Choroid plexus epithelial cell (primary cell): ENCODE data around the gene HTT.

ENCODE experiments used
- DNase-seq: peaks from one replicate; pipeline ENCODE4 v3.0.0-alpha.2; 2010; ENCODE audit warnings: low read depth
- H3K4me3 ChIP-seq: 2 replicates; pipeline ENCODE4 v1.5.1; 2011; ENCODE audit warnings: low read depth, mild to moderate bottlenecking, control low read depth, low read length, moderate library complexity
- TF ChIP-seq, protein P1 (sequence below): conservative IDR thresholded peaks from 2 replicates; pipeline ENCODE4 v1.5.1; 2011; ENCODE audit warnings: low read depth, mild to moderate bottlenecking, control low read depth, inconsistent platforms, low read length, moderate library complexity

Gene HTT

DNA sequence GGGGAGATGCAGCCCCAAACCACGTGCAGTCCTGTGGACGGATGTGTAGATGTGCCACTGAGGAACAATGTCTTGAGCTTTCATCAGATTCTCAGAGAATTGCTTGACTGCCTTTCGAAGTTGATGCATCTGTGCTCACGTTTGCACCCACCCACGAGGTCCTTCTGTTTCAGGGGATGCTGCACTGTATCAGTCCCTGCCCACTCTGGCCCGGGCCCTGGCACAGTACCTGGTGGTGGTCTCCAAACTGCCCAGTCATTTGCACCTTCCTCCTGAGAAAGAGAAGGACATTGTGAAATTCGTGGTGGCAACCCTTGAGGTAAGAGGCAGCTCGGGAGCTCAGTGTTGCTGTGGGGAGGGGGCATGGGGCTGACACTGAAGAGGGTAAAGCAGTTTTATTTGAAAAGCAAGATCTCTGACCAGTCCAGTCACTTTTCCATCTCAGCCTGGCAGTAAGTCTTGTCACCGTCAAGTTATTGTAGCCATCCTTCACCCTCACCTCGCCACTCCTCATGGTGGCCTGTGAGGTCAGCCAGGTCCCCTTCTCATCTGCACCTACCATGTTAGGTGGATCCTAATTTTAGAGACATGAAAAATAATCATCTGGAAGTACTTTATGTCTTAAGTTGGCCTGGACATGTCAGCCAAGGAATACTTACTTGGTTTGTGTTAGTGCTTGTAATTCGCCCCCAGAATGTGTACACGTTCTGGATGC, 138.1 kb downstream of the HTT start:
- TF ChIP-seq, protein P1, sequence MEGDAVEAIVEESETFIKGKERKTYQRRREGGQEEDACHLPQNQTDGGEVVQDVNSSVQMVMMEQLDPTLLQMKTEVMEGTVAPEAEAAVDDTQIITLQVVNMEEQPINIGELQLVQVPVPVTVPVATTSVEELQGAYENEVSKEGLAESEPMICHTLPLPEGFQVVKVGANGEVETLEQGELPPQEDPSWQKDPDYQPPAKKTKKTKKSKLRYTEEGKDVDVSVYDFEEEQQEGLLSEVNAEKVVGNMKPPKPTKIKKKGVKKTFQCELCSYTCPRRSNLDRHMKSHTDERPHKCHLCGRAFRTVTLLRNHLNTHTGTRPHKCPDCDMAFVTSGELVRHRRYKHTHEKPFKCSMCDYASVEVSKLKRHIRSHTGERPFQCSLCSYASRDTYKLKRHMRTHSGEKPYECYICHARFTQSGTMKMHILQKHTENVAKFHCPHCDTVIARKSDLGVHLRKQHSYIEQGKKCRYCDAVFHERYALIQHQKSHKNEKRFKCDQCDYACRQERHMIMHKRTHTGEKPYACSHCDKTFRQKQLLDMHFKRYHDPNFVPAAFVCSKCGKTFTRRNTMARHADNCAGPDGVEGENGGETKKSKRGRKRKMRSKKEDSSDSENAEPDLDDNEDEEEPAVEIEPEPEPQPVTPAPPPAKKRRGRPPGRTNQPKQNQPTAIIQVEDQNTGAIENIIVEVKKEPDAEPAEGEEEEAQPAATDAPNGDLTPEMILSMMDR: no peak
- DNase-seq: no peak
- no peak overlapping the region for H3K4me3 ChIP-seq

DNA sequence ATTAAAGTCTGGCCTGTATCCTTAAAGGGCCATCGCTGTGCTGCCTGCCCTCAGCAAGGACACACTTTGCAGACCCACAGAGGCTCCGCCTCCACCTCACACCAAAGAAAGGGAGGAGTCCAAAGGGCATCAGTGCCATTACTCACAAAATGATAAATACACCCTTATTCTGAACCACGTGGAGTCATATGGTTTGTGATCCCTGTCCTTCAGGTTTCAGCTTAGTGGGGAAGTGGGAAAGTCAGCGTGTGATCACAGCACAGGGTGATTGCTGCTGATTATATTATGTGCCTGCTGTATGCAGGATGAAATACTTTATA, 138.6 kb downstream of the HTT start:
- DNase-seq: no peak
- TF ChIP-seq, protein P1: no peak
- no peak overlapping the region for H3K4me3 ChIP-seq

DNA sequence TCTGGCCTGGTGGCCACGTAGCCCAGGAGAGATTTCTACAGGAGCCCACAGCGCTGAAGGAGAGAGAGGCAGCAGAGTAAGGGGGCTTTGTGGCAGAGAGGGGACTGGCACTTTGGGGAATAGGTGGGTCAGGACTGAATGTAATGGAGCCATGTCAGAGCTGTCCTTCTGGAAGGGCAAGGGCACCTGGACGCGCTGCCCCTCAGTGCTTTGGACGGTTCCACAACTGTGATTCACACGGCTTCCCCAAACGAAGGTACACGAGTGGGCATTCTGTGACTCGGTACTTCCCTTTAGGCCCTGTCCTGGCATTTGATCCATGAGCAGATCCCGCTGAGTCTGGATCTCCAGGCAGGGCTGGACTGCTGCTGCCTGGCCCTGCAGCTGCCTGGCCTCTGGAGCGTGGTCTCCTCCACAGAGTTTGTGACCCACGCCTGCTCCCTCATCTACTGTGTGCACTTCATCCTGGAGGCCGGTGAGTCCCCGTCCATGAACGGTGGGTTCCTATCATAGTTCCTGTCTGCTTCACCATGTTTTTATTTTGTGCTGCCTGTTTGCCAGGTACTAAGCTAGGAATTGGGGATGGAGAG, 139.3 kb downstream of the HTT start:
- DNase-seq: no peak
- TF ChIP-seq, protein P1: no peak
- no peak overlapping the region for H3K4me3 ChIP-seq

DNA sequence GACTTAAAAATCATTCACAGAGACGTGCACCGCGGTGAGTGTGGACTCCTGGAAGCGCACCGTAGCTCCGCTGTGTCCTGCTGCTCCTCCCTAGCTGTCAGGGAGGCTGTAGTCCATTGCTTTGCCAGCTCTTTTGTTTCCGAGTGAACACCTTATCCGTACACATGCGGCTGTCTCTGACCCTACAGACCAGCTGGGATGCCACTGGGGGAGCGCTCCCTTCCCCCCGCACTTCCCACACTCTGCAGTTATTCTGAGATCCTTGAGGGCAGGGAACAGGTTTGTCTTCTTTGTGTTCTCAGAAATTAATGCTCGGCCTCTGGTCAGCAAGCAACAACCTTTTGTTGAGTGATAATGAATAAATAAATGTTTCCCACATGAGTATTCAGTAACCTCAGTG, 140.8 kb downstream of the HTT start:
- H3K4me3 ChIP-seq: no peak overlapping the region
- DNase-seq: no peak
- TF ChIP-seq, protein P1: no peak

DNA sequence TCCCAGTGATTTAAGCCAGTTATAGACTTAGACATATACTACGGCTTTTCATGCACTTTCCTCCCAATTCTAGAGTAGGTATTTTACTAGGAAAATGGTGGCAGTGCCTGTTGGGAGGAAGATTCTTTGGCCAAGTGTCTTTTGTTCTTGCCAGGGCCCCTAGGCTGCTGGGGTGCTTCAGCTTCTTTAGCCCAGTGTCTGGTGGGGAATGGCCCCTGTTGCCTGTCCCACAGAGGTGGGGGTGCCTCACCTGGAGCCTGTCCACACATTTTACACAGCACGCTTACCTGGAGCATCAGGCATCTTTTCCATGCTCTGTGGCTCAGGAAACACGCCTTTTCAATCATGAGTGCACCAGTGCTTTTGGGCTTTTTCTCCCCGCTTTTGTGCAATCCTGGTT, 141.3 kb downstream of the HTT start:
- no peak overlapping the region for H3K4me3 ChIP-seq
- DNase-seq: no peak
- TF ChIP-seq, protein P1: no peak

DNA sequence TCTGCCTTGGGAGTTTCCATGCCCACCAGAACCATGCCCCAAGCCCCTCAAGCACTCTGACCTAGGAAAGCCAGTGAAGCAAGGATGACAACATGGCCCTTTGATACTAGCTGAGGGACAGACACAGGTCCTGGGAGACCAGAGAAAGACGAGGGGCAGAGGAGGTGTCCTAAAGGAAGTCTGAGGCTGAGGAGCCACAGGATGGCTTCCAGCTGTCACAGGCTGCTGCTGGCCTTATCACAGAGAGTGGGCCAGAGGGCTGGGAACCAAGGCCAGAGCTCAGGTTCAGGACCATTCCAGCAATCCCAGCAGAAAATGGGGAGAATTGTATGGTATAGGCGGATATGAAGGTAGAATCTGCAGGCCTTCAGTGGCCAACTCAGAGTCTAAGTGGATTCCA, 142.8 kb downstream of the HTT start:
- no peak for DNase-seq
- H3K4me3 ChIP-seq: no peak overlapping the region
- TF ChIP-seq, protein P1: no peak

DNA sequence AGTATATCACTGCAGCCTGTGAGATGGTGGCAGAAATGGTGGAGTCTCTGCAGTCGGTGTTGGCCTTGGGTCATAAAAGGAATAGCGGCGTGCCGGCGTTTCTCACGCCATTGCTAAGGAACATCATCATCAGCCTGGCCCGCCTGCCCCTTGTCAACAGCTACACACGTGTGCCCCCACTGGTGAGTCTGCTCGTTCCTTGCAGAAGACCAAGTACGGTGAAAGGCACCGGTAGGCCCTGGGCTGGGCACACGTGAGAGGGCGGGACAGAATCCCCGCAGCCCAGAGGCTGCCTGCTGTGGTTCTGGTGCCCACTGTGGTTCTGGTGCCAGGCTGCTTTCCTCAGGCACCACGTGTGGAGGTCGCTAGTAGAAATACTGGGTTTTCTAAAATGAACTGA, 143.3 kb downstream of the HTT start:
- no peak for DNase-seq
- TF ChIP-seq, protein P1: no peak

More for the DNA sequence above, 143.3 kb downstream of the HTT start:
- H3K4me3 ChIP-seq: no peak overlapping the region
